Neural cell (in vitro differentiated cells): Measurements from ENCODE around the gene CEMP1. TPM values are rescaled to one million over a fixed set of nuclear protein-coding genes. Genes with fewer than 3 reads are reported as not detected.

Experiments used
- H2AFZ ChIP-seq: fragments of 200-600, 300-800 bp; sonication (generic), shearing (Covaris generic); 2 replicates; pipeline ENCODE4 v1.6.0; 2014; ENCODE audit warnings: low read depth, mild to moderate bottlenecking, antibody characterized with exemption, low read length, moderate library complexity
- H3F3A ChIP-seq: fragments of 200-600 bp; shearing (Covaris generic); 2 replicates; pipeline ENCODE4 v1.6.1; 2016; ENCODE audit warnings: mild to moderate bottlenecking, moderate library complexity, mixed read lengths, antibody characterized with exemption, low read length; ENCODE audit not compliant: insufficient read depth, poor library complexity, severe bottlenecking
- H3K27ac ChIP-seq: fragments of 200-600, 300-800 bp; sonication (generic), shearing (Covaris generic); 2 replicates; pipeline ENCODE4 v1.5.1; 2014; ENCODE audit warnings: mild to moderate bottlenecking, low read length, moderate library complexity
- H3K27me3 ChIP-seq: fragments of 300-800, 200-600 bp; sonication (generic), shearing (Covaris generic); 2 replicates; pipeline ENCODE4 v1.6.0; 2014; ENCODE audit warnings: mild to moderate bottlenecking, low read depth, low read length, moderate library complexity; ENCODE audit not compliant: insufficient read depth
- H3K36me3 ChIP-seq: fragments of 300-800, 200-600 bp; sonication (generic), shearing (Covaris generic); 2 replicates; pipeline ENCODE4 v1.5.1; 2014; ENCODE audit warnings: mild to moderate bottlenecking, antibody characterized with exemption, low read length, moderate library complexity; ENCODE audit not compliant: insufficient read depth
- H3K4me2 ChIP-seq: fragments of 300-800, 200-600 bp; sonication (generic), shearing (Covaris generic); 2 replicates; pipeline ENCODE4 v1.6.0; 2014; ENCODE audit warnings: mild to moderate bottlenecking, low read length
- H3K4me3 ChIP-seq: fragments of 300-800, 200-600 bp; sonication (generic), shearing (Covaris generic); 2 replicates; pipeline ENCODE4 v1.5.1; 2014; ENCODE audit warnings: mild to moderate bottlenecking, low read length, moderate library complexity
- H3K79me2 ChIP-seq: fragments of 200-600 bp; shearing (Covaris generic); replicated peaks from 2 replicates; pipeline ENCODE4 v1.6.0; 2014; ENCODE audit warnings: mild to moderate bottlenecking, low read length, moderate library complexity; ENCODE audit not compliant: insufficient read depth
- H3K9ac ChIP-seq: fragments of 300-800, 200-600 bp; sonication (generic), shearing (Covaris generic); 2 replicates; pipeline ENCODE4 v1.6.1; 2016; ENCODE audit warnings: mild to moderate bottlenecking, low read length, mixed read lengths
- H3K9me2 ChIP-seq: fragments of 200-600 bp; shearing (Covaris generic); 2 replicates; pipeline ENCODE4 v1.6.1; 2016; ENCODE audit warnings: mild to moderate bottlenecking, low read length, mixed read lengths; ENCODE audit not compliant: insufficient read depth
- H3K9me3 ChIP-seq: fragments of 200-600, 300-800 bp; sonication (generic), shearing (Covaris generic); 2 replicates; pipeline ENCODE4 v1.6.1; 2016; ENCODE audit warnings: mild to moderate bottlenecking, mixed run types, low read length, moderate library complexity, mixed read lengths
- H4K20me1 ChIP-seq: fragments of 200-600 bp; shearing (Covaris generic); 2 replicates; pipeline ENCODE4 v1.6.1; 2016; ENCODE audit warnings: mild to moderate bottlenecking, mixed run types; ENCODE audit not compliant: insufficient read depth
- EP300 ChIP-seq: fragments of 450-650 bp; conservative IDR thresholded peaks from 2 replicates; pipeline ENCODE4 v1.6.1; 2014; ENCODE audit warnings: antibody characterized with exemption, mild to moderate bottlenecking, moderate library complexity; ENCODE audit not compliant: poor library complexity, severe bottlenecking
- EZH2 ChIP-seq: fragments of 200-600, 300-800 bp; shearing (Covaris generic), sonication (generic); IDR thresholded peaks from 2 replicates; pipeline ENCODE4 v1.6.1; 2014; ENCODE audit warnings: antibody characterized with exemption, low read length, borderline replicate concordance, mild to moderate bottlenecking; ENCODE audit not compliant: insufficient read depth, poor library complexity, severe bottlenecking
- MXI1 ChIP-seq: fragments of 450-650 bp; conservative IDR thresholded peaks from 2 replicates; pipeline ENCODE4 v1.6.1; 2014; ENCODE audit warnings: antibody characterized with exemption, mild to moderate bottlenecking; ENCODE audit not compliant: poor library complexity, severe bottlenecking
- POLR2AphosphoS5 ChIP-seq: IDR thresholded peaks from 2 replicates; pipeline ENCODE4 v1.6.1; 2012
- RAD21 ChIP-seq: fragments of 450-650 bp; conservative IDR thresholded peaks from 2 replicates; pipeline ENCODE4 v1.6.1; 2014; ENCODE audit warnings: antibody characterized with exemption, mild to moderate bottlenecking, moderate library complexity
- SMC3 ChIP-seq: fragments of 450-650 bp; conservative IDR thresholded peaks from 2 replicates; pipeline ENCODE4 v1.6.1; 2014; ENCODE audit warnings: antibody characterized with exemption, mild to moderate bottlenecking, moderate library complexity; ENCODE audit not compliant: poor library complexity
- TAF1 ChIP-seq: IDR thresholded peaks from 2 replicates; pipeline ENCODE4 v1.6.1; 2012; ENCODE audit warnings: low read depth
- polyA plus RNA-seq: library from polyadenylated mRNA; depleted of rRNA; stranded (reverse); fragments of >200 nt; gene quantifications from 2 replicates; pipeline ENCODE4 v1.2.3, GENCODE V29; 2014
- TF ChIP-seq, protein P1 (sequence below): fragments of 450-650 bp; IDR thresholded peaks from 2 replicates; pipeline ENCODE4 v1.5.1; 2014; ENCODE audit warnings: antibody characterized with exemption, mild to moderate bottlenecking, moderate library complexity; ENCODE audit not compliant: poor library complexity, severe bottlenecking
- TF ChIP-seq, protein P2 (sequence below): IDR thresholded peaks from 2 replicates; pipeline ENCODE4 v1.6.1; 2012; ENCODE audit warnings: borderline replicate concordance

The CEMP1 gene
- polyA plus RNA-seq, 1 donor from 2014 or later, result 0.46 TPM

GRCh38 chr16:2486645-2487516 is 44.3 kb downstream of the CEMP1 start:
- Histone ChIP-seq H3K27ac (no peak overlapping the region), H3K79me2 (no peaks in the 10 kb centered on the region), H3K9me2 (no peaks in the 10 kb centered on the region), H3K9ac (no peak overlapping the region), H3K4me2 (no peak overlapping the region), H3K36me3 (no peaks in the 10 kb centered on the region), H3K27me3 (no peaks in the 10 kb centered on the region), H4K20me1 (no peaks in the 10 kb centered on the region), H3K9me3 (no peaks in the 10 kb centered on the region), H3K4me3 (no peak overlapping the region), H2AFZ (no peak overlapping the region), H3F3A (no peaks in the 10 kb centered on the region)
- no peak for TF ChIP-seq RAD21
- TF ChIP-seq, protein P1, sequence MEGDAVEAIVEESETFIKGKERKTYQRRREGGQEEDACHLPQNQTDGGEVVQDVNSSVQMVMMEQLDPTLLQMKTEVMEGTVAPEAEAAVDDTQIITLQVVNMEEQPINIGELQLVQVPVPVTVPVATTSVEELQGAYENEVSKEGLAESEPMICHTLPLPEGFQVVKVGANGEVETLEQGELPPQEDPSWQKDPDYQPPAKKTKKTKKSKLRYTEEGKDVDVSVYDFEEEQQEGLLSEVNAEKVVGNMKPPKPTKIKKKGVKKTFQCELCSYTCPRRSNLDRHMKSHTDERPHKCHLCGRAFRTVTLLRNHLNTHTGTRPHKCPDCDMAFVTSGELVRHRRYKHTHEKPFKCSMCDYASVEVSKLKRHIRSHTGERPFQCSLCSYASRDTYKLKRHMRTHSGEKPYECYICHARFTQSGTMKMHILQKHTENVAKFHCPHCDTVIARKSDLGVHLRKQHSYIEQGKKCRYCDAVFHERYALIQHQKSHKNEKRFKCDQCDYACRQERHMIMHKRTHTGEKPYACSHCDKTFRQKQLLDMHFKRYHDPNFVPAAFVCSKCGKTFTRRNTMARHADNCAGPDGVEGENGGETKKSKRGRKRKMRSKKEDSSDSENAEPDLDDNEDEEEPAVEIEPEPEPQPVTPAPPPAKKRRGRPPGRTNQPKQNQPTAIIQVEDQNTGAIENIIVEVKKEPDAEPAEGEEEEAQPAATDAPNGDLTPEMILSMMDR, result no peak
- no peak for TF ChIP-seq EZH2
- no peak for TF ChIP-seq MXI1

GRCh38 chr16:2485811-2486507 is 45.2 kb downstream of the CEMP1 start:
- H2AFZ ChIP-seq, result no peak overlapping the region
- H3K36me3 ChIP-seq, result no peaks in the 10 kb centered on the region
- TF ChIP-seq RAD21, result no peak
- TF ChIP-seq SMC3, result no peak
- no peak for TF ChIP-seq EP300
- no peak for TF ChIP-seq EZH2
- TF ChIP-seq, protein P1, result no peak
- TF ChIP-seq, protein P2, sequence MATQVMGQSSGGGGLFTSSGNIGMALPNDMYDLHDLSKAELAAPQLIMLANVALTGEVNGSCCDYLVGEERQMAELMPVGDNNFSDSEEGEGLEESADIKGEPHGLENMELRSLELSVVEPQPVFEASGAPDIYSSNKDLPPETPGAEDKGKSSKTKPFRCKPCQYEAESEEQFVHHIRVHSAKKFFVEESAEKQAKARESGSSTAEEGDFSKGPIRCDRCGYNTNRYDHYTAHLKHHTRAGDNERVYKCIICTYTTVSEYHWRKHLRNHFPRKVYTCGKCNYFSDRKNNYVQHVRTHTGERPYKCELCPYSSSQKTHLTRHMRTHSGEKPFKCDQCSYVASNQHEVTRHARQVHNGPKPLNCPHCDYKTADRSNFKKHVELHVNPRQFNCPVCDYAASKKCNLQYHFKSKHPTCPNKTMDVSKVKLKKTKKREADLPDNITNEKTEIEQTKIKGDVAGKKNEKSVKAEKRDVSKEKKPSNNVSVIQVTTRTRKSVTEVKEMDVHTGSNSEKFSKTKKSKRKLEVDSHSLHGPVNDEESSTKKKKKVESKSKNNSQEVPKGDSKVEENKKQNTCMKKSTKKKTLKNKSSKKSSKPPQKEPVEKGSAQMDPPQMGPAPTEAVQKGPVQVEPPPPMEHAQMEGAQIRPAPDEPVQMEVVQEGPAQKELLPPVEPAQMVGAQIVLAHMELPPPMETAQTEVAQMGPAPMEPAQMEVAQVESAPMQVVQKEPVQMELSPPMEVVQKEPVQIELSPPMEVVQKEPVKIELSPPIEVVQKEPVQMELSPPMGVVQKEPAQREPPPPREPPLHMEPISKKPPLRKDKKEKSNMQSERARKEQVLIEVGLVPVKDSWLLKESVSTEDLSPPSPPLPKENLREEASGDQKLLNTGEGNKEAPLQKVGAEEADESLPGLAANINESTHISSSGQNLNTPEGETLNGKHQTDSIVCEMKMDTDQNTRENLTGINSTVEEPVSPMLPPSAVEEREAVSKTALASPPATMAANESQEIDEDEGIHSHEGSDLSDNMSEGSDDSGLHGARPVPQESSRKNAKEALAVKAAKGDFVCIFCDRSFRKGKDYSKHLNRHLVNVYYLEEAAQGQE, result no peak
- no peak for TF ChIP-seq TAF1
- no peak for TF ChIP-seq POLR2AphosphoS5
- TF ChIP-seq MXI1, result no peak
- no peak overlapping the region for H3K4me2 ChIP-seq
- no peak overlapping the region for H3K9ac ChIP-seq
- no peaks in the 10 kb centered on the region for H3K27me3 ChIP-seq
- no peaks in the 10 kb centered on the region for H3F3A ChIP-seq
- no peaks in the 10 kb centered on the region for H4K20me1 ChIP-seq
- H3K9me3 ChIP-seq, result no peaks in the 10 kb centered on the region
- no peak overlapping the region for H3K4me3 ChIP-seq
- H3K27ac ChIP-seq, result no peak overlapping the region
- no peaks in the 10 kb centered on the region for H3K79me2 ChIP-seq
- H3K9me2 ChIP-seq, result no peaks in the 10 kb centered on the region
